Activated T-cell treated with anti-CD3 and anti-CD28 coated beads, Interleukin-2, amount 50 U/mL, for 1 hour (primary cell): ENCODE measurements around the gene TIMM29.
"Not testable (repeated sequence)": the region's sequence is repeated elsewhere in the genome, so short reads cannot be mapped to it uniquely, and the experiment has no call there.

ENCODE experiments used
- DNase-seq: peaks from one replicate; pipeline ENCODE4 v3.0.0-alpha.2; 2020

TIMM29 gene

DNA sequence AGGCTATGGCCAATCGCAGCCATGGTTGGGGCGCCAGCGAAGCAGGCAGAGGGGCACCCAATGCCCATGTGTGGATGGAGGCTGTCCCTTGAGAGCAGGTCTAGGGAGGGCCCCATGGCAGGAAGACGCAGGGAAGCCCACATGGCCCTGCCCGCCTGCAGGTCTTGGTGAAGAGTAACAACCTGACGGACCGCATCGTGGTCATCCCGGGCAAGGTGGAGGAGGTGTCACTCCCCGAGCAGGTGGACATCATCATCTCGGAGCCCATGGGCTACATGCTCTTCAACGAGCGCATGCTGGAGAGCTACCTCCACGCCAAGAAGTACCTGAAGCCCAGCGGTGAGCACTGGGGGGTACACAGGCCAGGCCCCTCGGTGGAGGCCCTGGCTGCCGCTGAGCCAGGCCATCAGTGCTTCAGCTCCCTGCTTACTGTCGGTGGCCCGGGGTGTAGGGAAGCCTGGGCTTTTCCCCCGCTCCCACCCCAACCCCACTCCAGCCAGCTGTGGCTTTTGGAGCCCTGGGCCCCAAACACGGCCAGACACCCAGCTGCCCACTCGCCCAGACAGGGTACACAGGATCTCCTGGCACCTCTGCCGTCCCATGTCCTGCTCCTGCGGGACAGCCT, 14.8 kb upstream of the TIMM29 start:
- DNase-seq = no peak

- no peak for DNase-seq
Measured at GRCh38 chr19:10915130-10916091, 13.2 kb upstream of the TIMM29 start.

DNA sequence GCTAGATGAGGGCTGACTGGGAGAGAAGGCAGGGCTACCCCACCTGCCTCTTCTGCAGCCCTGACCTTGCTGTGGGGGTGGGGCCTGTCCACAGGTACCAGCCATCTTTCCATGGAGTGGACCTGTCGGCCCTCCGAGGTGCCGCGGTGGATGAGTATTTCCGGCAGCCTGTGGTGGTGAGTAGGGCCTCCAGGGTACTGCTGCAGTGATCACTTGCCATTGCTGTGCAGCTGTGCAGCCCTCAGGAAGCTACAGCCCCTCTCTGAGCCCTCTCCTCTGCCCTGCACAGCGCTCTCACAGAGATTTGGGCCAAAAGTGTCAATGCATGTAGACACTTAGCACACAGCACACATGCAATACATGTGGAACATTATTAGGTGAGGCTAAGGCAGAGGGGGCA, 12.0 kb upstream of the TIMM29 start:
- DNase-seq = no peak

DNA sequence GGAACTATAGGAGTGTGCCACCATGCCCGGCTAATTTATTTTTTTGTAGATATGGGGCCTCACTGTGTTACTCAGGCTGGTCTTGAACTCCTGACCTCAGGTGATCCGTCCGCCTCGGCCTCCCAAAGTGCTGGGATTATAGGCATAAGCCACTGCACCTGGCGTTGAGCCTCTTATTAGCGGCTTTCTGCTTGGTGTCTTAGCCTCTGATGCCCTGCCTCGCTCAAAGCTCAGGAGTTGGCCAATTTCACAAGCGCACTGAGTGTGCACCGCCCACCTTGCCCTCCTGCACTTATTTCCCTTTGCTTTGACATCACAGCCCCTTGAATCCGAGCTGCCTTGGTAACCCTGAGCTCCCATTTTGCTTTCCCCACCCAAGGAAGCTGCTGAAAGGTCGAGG, 10.3 kb upstream of the TIMM29 start:
- DNase-seq = no peak

DNA sequence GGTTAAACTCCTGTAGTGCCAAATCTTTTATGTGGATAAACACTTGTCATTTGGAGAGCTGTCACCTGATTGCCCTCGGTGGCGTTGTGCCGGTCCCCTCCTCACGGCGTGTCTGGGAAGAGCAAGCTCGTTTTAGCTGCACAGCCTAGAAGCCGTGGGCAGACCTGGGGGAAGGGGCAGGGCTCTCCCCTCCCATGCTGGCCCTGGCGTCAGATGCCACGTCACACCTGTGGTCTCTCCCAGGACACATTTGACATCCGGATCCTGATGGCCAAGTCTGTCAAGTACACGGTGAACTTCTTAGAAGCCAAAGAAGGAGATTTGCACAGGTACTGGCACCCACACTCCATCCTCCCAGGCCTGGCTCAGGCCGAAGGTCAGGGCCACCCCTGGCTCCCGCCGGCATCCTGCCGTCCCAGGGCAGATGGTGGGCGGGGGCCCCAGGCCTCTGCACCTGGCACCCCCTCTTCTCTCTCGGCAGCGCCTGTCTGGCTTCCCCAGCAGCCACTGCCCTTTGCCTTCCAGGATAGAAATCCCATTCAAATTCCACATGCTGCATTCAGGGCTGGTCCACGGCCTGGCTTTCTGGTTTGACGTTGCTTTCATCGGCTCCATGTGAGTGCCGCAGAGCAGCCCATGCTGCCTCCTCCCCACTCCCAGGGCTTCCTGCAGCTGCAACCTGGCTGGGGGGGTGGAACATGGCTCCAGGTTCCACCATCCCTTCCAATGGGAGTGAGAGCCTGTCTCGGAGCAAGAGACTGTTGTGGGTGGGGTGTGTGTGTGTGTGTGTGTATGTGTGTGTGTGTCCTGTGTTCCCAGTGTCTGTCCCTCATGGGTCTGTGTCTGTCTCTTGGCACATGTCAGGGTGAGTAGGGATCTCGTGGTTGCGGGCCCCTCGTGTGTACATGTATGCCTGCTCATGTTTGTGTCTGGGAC, 9.0 kb upstream of the TIMM29 start:
- no peak for DNase-seq

- no peak for DNase-seq
Measured at GRCh38 chr19:10920288-10920655, 8.3 kb upstream of the TIMM29 start.

- DNase-seq = no peak
Measured at GRCh38 chr19:10920781-10921180, 7.8 kb upstream of the TIMM29 start.

DNA sequence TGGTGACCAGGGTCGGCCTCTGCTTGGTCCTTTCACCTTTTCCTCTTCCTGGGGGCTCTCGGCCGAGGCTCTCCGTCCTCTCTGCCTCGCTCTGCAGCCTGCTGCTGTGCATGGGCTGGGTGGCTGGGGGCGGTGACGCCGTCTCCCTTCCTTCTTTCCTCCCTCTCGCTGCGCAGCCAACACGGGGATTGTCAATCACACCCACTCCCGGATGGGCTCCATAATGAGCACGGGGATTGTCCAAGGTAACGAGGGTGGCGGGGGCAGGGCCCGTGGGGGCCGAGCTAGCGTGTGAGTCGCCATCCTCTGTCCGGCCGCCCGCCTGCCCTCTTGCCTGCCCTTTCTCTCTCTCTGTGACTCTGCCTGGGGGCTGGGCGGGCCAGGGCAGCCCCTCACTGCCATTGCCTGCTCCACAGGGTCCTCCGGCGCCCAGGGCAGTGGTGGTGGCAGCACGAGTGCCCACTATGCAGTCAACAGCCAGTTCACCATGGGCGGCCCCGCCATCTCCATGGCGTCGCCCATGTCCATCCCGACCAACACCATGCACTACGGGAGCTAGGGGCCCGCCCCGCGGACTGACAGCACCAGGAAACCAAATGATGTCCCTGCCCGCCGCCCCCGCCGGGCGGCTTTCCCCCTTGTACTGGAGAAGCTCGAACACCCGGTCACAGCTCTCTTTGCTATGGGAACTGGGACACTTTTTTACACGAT, 7.3 kb upstream of the TIMM29 start:
- no peak for DNase-seq

- no peak for DNase-seq
Measured at GRCh38 chr19:10921910-10922637, 6.5 kb upstream of the TIMM29 start.

- DNase-seq = no peak
Measured at GRCh38 chr19:10922638-10923014, 6.0 kb upstream of the TIMM29 start.

DNA sequence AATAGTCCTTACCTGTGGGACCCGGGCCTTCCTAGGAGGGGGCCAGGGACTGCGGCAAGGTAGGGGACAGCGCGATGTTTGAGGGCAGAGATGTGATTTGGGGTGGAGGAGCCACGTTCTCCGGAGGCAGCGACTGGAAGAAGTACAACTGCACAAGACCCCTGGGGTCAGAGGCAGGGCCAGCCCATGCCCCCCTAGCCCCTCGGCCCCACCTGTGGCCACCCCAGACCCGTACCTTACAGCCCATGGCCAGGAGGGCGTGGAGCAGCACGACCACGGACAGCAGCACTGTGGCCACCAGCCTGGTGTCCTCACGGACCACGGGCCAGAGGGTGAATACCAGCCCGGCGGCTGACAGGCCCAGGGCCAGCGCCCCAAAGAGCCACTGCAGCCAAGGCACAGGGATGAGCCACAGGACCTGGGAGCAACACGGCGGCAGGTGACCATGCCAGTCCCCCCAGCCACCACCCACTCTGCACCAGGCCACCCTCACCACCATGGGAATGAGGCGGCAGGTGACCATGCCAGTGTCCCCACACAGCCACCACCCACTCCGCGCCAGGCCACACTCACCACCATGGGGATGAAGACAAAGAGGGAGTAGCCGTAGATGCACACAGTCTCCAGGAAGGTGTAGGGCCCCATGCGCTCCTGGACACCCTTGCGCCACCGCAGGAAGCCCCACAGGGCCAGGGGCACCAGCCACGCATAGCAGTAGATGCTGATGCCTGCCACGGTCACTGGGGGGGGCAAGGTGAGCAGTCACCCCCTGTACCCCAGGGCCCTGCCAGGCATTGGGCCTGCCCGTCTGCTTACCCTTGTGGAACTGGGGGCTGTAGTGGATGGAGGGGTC, 5.1 kb upstream of the TIMM29 start:
- no peak for DNase-seq

DNA sequence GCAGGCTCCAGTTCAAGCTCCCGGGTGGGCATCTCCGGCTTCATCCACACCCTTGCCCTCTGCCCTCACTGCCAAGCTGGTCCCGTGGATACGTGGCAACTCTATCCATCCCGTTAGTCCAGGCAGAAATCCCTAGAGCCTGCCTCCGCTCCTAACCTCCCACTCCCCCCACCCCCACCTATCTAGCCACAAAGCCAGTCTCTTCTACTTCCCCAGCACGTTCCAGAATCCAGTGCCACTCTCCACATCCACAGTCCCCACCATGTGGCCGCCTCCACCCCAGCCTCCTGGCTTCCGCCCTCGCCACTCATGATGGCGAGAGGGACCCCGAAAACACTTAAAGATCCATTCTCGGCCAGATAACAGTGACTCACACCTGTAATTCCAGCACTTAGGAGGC, 4.0 kb upstream of the TIMM29 start:
- DNase-seq = no peak

DNA sequence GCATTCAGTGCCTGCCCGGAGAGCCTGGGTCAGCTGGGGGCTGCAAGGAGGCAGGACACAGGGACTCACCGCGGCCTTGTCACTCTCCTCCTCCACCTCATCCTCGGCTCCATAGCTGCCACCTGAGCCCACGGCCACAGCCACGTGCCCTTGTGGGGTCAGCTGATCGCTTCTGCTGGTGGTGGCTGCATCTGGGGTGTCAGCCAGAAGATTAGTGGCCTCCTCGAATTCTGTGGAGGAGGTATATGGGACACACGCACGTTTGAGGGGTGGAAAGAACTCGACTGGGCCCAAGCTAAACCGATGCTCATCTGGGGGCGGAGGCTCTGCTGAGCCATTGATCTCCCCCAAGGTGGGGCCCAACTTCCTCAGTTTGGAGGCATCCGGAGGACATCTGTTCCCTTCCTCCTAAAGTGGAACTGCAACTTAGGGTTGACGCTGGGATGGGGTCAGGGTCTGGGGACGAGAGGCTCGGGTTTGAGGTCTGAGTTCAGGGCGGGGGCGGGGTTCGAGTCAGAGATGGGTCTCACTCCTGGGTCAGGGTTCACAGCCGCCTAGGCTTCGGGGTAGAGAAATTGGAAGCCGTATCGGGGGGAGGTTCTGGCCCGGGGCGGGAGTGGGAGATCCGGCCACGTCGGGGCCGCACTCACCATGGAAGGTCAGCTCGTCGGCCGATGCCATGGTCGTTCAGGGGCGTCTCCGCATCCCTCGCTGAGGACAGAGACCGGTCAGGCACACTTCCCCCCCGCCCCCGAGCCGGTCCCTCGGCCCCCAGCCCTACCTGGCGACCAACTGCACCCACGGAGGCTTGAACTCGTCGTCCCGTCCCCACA, 665 bp upstream of the TIMM29 start:
- DNase-seq = no peak

GRCh38 chr19:10929402-10929794, 787 bp downstream of the TIMM29 start:
- no peak for DNase-seq

GRCh38 chr19:10935371-10936059, 6.9 kb downstream of the TIMM29 start:
- DNase-seq = no peak

DNA sequence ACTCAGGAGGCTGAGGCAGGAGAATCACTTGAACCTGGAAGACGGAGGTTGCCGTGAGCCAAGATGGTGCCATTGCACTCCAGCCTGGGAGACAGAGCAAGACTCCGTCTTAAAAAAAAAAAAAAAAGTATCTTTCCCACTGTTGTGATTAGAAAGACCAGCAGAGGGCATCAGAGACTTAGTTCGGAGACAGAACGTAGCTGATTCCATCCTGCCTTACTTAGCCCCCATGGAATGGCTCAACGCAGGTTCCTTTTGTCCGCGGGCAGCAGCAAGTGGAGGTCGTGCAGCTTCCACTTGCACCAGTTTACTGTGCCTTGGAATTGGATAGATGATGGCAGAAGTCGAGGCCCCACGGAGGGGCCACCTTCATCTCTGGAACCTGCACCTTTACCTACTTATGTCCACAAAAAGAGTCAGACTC, 8.1 kb downstream of the TIMM29 start:
- DNase-seq = peak; percentile 46

GRCh38 chr19:10941649-10942048, 13.0 kb downstream of the TIMM29 start:
- DNase-seq = not testable (repeated sequence)

DNA sequence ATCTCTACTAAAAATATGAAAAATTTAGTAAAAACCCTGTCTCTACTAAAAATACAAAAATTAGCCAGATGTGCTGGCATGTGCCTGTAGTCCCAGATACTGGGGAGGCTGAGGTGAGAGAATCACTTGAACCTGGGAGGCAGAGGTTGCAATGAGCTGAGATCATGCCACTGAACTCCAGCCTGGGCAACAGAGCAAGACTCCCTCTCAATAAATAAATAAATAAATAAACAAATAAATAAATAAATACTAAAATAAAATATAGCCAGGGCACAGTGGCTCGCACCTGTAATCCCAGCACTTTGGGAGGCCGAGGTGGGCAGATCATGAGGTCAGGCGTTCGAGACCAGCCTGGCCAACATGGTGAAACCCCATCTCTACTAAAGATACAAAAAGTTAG, 14.8 kb downstream of the TIMM29 start:
- DNase-seq = not testable (repeated sequence)

GRCh38 chr19:10945264-10945663, 16.7 kb downstream of the TIMM29 start:
- DNase-seq = no peak
